Calu3 (cell line): ENCODE data around the gene CCHCR1. TPM values are rescaled to one million over a fixed set of nuclear protein-coding genes. Genes with fewer than 3 reads are reported as not detected.

ENCODE experiments used
- BruUV-seq: library from RNA; stranded (reverse); fragments of 400-500 nt; replicated peaks from 2 replicates; lab custom pipeline; 2021; lab: Mats Ljungman, UMichigan
- CTCF ChIA-PET: fragments of 300-600 bp; sonication (Branson Sonifier 250); formaldehyde crosslinking; loops from one replicate; lab custom pipeline; 2022; ENCODE audit warnings: antibody characterized with exemption; lab: Charles Lee
- DNase-seq: peaks from one replicate; pipeline ENCODE4 v3.0.0; 2022
- H3K27ac Mint-ChIP-seq: one replicate; pipeline ENCODE4 v1.8.0; 2022; ENCODE audit warnings: mixed read lengths; ENCODE audit not compliant: unreplicated experiment
- H3K27me3 Mint-ChIP-seq: one replicate; pipeline ENCODE4 v1.8.0; 2022; ENCODE audit warnings: mixed read lengths; ENCODE audit not compliant: unreplicated experiment
- H3K36me3 Mint-ChIP-seq: one replicate; pipeline ENCODE4 v1.8.0; 2022; ENCODE audit warnings: mild to moderate bottlenecking, moderate library complexity, mixed read lengths; ENCODE audit not compliant: insufficient read depth, unreplicated experiment
- H3K4me1 Mint-ChIP-seq: one replicate; pipeline ENCODE4 v1.8.0; 2022; ENCODE audit warnings: mild to moderate bottlenecking, low read depth, mixed read lengths; ENCODE audit not compliant: unreplicated experiment
- H3K4me3 Mint-ChIP-seq: one replicate; pipeline ENCODE4 v1.8.0; 2022; ENCODE audit warnings: mild to moderate bottlenecking, low read depth, moderate library complexity, mixed read lengths; ENCODE audit not compliant: unreplicated experiment
- H3K9me3 Mint-ChIP-seq: one replicate; pipeline ENCODE4 v1.8.0; 2022; ENCODE audit warnings: low read depth, mixed read lengths; ENCODE audit not compliant: unreplicated experiment
- intact Hi-C: fragments of 100-400 bp; cut with micrococcal nuclease; formaldehyde crosslinking; loops from one replicate; pipeline ENCODE4 v1.10.0; 2022; ENCODE audit not compliant: unreplicated experiment
- total RNA-seq: library from RNA; stranded (reverse); gene quantifications from 2 replicates; pipeline ENCODE4 v1.2.3, GENCODE V29; 2022
- TF ChIP-seq, protein P1 (sequence below): fragments of 200-600 bp; IDR thresholded peaks from one replicate; pipeline ENCODE4 v1.8.0; 2022; ENCODE audit warnings: antibody characterized with exemption; ENCODE audit not compliant: unreplicated experiment

Gene CCHCR1
- total RNA-seq, 1 experiment from 2014 or later = 105 TPM

- H3K27ac Mint-ChIP-seq = no peak overlapping the region
- H3K36me3 Mint-ChIP-seq = peaks cover 70% of the 10 kb centered on the region
- CTCF ChIA-PET = interaction anchor here (0.8 to 1.4 kb wide), 2 partner anchors 11 to 13 kb away, joined by 3 read pairs; no protein-coding TSS in a partner anchor
- peaks cover 53% of the 10 kb centered on the region for H3K4me1 Mint-ChIP-seq
- no peak overlapping the region for H3K4me3 Mint-ChIP-seq
- intact Hi-C loops = no loop called here
- no peaks in the 10 kb centered on the region for H3K9me3 Mint-ChIP-seq
- BruUV-seq = no TSS peak
- DNase-seq = no peak
- no peaks in the 10 kb centered on the region for H3K27me3 Mint-ChIP-seq
- TF ChIP-seq, protein P1, sequence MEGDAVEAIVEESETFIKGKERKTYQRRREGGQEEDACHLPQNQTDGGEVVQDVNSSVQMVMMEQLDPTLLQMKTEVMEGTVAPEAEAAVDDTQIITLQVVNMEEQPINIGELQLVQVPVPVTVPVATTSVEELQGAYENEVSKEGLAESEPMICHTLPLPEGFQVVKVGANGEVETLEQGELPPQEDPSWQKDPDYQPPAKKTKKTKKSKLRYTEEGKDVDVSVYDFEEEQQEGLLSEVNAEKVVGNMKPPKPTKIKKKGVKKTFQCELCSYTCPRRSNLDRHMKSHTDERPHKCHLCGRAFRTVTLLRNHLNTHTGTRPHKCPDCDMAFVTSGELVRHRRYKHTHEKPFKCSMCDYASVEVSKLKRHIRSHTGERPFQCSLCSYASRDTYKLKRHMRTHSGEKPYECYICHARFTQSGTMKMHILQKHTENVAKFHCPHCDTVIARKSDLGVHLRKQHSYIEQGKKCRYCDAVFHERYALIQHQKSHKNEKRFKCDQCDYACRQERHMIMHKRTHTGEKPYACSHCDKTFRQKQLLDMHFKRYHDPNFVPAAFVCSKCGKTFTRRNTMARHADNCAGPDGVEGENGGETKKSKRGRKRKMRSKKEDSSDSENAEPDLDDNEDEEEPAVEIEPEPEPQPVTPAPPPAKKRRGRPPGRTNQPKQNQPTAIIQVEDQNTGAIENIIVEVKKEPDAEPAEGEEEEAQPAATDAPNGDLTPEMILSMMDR = no peak
These were observed 6.3 kb upstream of the CCHCR1 start for GRCh38 chr6:31163922-31164321.

GRCh38 chr6:31162463-31163165 is 5.0 kb upstream of the CCHCR1 start:
- peaks cover 59% of the 10 kb centered on the region for H3K4me1 Mint-ChIP-seq
- H3K4me3 Mint-ChIP-seq = no peak overlapping the region
- no peak overlapping the region for H3K27ac Mint-ChIP-seq
- BruUV-seq = no TSS peak
- DNase-seq = no peak
- CTCF ChIA-PET = no interaction called here
- intact Hi-C loops = no loop called here
- H3K27me3 Mint-ChIP-seq = no peaks in the 10 kb centered on the region
- TF ChIP-seq, protein P1 = no peak
- no peaks in the 10 kb centered on the region for H3K9me3 Mint-ChIP-seq
- H3K36me3 Mint-ChIP-seq = peaks cover 73% of the 10 kb centered on the region

DNA sequence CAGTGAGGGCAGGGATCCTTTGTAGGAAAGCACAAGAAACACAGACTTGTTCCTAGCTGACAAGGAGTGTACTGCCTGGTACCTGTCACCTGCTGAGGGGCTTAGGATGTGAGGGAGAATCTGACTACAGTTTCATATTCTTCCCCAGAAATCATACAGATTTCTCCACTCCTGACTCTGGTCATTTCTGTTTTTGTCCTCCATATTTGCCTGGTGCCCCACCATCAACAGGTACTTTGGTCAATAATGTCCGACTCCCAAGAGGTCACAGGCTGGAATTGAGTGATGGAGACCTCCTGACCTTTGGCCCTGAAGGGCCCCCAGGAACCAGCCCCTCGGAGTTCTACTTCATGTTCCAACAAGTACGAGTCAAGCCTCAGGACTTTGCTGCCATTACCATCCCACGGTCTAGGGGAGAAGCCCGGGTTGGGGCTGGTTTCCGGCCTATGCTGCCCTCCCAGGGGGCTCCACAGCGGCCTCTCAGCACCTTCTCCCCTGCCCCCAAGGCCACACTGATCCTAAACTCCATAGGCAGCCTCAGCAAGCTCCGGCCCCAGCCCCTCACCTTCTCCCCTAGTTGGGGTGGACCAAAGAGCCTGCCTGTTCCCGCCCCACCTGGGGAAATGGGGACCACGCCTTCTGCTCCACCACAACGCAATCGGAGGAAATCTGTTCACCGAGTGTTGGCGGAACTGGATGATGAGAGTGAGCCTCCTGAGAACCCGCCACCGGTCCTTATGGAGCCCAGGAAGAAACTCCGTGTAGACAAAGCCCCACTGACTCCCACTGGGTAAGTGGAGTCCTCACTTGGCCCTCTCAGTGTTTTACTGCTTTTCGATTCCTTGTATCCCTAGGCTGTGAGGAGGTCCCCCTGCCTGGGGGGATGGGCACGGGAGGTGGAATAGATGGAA is 3.9 kb upstream of the CCHCR1 start:
- intact Hi-C loops = no loop called here

More for the DNA sequence above, 3.9 kb upstream of the CCHCR1 start:
- BruUV-seq = no TSS peak
- H3K36me3 Mint-ChIP-seq = peaks cover 71% of the 10 kb centered on the region
- no peak for DNase-seq
- CTCF ChIA-PET = interaction anchor here (0.7 to 0.9 kb wide), 2 partner anchors 31 to 374 kb away, joined by 3 to 4 read pairs; no protein-coding TSS in a partner anchor
- no peak overlapping the region for H3K4me3 Mint-ChIP-seq
- peaks cover 70% of the 10 kb centered on the region for H3K4me1 Mint-ChIP-seq
- TF ChIP-seq, protein P1 = no peak
- no peaks in the 10 kb centered on the region for H3K27me3 Mint-ChIP-seq
- peak overlapping the region; percentile 32 for H3K27ac Mint-ChIP-seq
- H3K9me3 Mint-ChIP-seq = no peaks in the 10 kb centered on the region
